OCI-LY7 (cell line): ENCODE measurements around the gene RAD51B.

Source experiments
- CTCF ChIP-seq: fragments of 200-600 bp; sonication (generic); conservative IDR thresholded peaks from 2 replicates; pipeline ENCODE4 v1.5.1; 2014; ENCODE audit warnings: mild to moderate bottlenecking, antibody characterized with exemption, low read length, moderate library complexity, mixed read lengths
- EZH2phosphoT487 ChIP-seq: fragments of 200-600 bp; sonication (generic); IDR thresholded peaks from 2 replicates; pipeline ENCODE4 v1.6.1; 2018; ENCODE audit warnings: low read depth, borderline replicate concordance, mild to moderate bottlenecking, mixed run types, antibody characterized with exemption, low read length, moderate library complexity, mixed read lengths

DNA sequence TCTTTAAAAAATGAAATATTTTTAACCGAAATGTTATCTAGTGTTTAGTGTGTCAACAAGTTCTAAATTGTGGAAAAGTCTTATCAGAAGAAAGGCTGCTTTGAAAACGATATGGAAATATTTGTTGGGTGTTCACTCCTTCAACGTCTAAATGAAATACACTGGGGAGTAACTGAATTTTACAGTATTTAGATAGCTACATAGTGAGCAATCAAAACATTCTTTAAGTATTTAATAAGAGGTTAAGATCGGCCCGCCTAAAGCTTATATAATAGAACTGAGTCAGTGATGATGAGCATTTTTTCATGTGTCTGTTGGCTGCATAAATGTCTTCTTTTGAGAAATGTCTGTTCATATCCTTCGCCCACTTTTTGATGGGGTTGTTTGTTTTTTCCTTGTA lies 228.3 kb downstream of the RAD51B start:
- TF ChIP-seq CTCF (no peak), EZH2phosphoT487 (no peak)
